GM18867 (cell line): ENCODE data around the gene EFL1.

Experiments
- ATAC-seq: cut with Tn5 transposase; IDR thresholded peaks from one replicate; pipeline ENCODE4 v1.9.1; 2021; ENCODE audit warnings: mild to moderate bottlenecking, moderate library complexity; ENCODE audit not compliant: unreplicated experiment

The EFL1 gene

DNA sequence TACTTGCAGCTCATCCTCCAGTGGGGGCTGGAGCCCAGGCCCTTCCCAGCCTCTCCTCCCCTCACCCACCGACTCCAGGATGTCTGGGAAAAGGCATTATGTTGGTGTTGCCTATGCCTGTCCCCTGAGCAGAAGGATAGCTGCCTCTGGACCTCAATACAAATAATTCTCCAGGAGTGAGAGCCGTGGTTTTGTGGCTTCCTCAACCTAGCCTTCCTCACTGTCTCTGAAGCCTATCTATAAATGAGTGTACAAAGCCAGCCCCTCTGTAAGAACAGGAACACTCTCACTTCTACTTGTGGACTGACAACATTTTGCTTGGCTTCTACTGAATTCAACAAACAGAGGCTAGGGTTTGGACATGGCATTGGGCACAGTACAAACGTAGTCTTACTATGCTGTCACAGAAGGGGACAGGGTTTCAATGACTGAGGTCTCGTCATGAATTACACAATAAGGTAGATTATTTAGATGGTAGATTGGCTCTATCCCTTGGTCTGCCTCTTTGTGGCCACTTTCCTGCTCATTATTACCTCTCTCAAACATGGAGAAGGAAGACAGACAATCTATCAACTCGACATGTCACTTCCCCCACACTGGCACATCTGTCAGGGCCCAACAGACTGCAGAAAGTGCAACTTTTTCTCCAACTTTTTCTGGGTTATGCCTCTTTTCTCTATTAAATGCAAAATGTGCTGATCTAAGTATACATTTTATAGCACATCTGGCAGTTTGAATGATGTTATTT, 134.0 kb downstream of the EFL1 start:
- no peak for ATAC-seq

DNA sequence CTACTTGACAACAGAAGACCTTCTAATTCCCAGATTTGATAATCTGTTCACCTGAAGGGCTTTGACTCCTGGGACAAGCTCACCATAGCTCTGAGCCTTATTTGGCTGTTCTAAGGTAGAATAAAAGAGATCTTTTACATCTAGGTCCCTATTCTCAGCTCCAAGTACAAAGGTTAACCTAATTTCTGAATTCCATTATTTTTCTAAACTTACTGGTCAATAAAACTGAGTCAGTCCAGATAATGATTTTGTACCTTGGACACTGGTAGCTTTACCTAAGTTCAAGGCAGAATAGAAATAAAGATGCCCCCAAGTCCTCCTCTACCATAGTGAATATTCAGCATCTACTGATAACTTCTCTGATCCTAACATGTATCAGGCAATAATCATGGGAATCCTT, 135.0 kb downstream of the EFL1 start:
- no peak for ATAC-seq

DNA sequence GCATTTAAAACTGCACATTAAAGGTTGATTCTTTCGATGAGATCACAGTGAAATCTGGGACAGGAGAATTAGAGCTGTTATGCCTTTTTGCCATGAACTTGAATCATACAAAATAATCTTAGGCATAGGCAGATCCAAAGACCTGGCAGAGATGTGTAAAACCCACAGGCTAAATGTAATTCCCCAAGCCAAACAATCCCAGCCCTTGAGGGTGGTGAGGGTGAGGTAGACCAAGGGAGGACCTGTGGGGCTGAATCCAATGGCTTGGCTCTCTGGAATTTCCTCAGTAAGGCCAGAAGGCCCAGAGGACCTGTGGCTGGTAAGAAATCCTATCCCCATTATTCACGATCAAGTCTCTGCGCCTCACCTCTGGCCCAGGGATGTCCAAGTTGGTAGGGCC, 136.2 kb downstream of the EFL1 start:
- ATAC-seq: no peak

DNA sequence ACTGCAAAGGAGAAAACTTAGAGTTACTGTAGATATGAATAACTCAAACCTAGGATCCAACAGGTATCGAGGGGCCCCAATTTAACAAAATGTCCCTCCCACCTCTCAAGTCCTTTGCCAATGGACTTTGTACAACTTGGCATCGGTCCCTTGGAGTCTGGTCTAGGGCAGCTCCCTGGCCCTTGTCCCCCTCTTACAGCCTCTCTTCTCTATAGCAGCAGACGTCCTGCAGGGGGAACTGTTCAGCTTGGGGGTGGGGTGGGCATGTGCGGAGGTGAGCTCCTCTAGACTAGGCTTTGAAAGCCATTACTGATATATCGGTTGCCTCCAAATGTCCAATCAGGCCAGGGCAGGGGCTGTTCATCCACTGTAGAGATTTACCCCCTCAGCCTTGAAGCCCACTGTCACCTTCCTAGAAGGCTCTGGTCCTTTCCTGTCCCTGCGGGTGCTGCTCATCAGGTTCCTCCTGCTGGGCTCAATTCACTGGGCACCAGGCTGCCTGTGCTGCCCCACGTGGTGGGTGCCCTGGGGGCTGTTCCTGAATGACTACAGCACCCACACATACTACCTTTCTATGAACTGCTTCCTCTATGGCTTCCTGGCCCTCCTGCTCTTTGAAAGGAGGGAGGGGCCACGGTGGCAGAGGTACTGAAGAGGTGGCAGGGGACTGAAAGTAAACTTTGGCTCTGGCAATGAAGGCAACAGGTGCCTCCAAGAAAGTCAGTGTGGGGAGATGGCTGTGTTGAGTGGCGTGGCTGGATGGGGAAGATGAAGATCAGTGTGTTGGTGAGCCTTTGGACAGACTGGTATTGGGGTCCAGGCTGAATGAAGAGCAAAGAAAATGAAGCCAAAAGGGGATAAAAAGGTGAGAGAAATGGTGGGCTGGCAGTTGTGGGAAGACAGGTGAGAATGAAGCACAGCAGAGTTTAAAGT, 137.9 kb downstream of the EFL1 start:
- no peak for ATAC-seq

DNA sequence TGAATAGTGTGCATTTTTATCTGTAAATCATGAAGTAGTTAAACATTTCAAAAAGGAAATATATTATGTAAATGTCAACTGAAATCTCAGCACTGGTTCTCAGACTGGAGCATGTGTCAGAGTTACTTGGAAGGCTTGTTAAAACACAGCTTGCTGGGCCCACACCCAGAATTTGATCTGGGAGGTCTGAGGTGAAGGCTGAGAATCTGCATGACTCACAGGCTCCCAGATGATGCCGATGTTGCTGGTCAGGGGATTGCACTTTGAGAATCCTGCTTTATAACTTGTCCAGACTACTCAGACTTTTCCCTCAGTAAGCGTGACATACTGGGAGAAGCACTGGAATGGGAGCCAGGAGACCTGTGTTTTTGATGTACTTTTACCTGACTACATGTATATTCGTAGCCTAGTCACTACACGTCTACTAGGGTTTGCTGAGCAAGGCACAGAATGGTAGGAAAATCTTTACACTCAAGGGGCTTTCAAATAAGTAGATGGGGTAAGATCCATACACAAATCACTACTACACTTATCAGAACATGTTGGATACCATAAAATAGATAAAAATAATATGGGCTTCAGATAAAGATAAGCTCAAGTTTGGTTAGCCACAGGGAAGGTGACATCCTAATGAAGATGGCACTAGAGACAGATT, 139.7 kb downstream of the EFL1 start:
- ATAC-seq: no peak

DNA sequence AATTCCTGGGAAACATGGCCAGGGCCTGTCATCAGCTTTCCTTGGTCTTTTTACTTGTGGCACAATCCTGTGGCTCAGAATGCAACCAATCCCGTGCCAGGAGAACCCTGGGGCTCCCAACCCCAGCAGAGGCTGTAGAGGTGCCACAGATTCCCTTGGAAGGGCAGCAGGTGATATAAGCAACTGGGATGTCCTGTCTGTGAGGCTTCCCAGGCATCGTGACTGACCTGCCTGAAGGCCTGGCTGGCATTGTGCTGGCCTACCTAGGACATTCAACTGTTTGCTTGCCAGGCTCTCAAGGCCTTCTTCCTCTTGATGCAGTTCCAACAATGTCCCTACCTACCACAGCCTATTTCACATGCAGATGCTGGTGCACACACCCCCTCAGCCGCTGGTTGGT, 144.5 kb downstream of the EFL1 start:
- no peak for ATAC-seq

DNA sequence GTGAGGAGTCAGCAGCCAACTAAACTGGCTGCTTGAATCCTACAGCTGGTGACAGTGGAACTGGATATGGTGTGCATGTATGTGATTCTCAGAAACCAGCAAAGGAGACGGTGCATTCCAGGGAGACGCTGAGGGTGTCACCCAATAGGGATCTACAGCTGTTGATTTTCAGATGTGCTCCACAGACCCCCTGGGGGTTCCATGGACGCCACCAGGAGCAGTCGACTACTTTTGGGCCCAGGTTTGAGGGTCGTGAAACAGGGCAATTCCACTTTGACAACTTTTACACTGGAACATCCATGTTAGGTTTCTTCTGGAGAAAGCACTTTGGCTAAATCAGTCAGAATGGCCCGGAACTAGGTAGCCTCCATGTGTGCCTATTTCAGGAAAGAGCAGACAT, 145.2 kb downstream of the EFL1 start:
- no peak for ATAC-seq

DNA sequence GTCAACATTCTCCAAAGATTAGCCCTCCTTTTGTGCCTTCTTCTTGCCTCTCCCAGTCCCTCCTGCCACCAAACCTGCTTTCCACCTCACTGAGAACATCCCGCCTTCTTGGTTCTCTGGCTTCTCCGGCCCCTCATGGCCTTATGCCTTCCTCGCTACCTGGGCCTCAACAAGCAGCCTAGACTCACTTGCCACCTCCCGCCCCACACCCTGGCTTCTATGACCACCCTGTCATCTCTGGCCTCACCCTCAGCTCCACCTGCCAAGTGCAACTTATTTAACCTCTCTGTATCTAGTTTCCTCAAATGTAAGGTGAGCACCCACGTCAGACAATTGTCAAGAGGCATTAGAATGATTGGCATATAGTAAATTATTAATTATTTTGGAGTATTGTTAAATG, 147.9 kb downstream of the EFL1 start:
- no peak for ATAC-seq

DNA sequence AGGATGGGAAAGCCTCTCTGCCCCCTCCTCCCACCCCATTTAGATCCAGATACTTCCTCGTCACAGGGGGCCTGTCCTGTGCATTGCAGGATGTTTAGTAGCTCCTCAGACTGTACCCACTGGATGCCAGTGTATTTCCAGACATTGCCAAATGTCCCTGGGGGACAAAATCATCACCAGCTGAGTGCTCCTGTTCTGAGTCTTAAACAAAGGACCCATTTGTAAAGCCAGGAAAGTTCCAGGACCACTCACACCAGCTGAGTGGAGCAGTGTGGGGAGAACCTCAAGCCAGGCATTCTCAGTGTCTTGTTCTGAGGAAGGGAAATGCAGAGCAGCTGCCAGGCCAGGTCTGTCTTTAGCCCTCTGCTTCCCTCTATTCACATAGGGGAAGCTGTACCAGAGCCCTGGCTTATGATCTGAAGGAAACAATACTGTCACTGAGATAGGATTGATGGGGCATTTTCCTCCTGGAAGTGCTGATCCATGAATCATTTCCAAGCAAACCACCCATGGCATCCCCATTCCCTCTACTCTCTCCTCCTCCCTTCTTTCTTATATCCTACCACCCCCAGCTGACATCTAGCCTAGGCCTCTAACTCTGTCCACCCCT, 149.3 kb downstream of the EFL1 start:
- no peak for ATAC-seq

DNA sequence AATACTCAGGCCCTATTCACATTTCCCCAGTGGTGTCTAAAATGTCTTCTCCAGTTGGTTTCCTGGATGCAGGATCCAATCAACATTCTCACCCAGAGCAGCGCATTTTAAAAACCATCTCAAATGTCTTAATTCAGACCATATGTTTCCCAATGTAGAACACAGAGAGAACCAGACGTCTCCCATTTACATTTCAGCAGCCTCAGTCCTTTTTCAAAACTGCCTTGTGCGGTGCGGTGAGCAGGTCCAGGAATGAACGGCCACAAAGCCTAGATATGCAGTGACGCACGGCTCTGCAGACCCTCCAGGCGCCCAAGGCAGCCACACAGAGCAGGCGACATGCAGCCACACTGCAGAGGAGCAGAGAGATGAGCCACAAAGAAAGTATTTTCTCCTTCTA, 150.6 kb downstream of the EFL1 start:
- ATAC-seq: no peak

DNA sequence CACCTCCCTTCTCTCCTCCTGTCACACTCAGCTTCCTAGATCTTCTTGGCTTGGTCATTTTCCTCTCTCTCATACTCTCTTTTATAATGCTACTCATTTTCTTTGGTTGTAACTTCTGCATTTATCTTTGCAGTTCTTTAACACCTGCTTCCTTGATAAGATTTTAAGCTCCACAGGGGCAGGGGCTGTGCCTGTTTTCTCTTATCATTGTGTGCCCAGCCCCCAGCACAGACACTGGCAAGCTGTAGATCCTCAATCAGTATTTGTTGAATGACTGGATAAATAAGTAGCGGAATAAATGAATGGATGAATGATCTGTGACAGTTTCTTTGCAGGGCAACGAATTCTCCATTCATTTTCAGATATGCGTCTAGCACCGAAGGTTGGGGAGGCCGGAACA, 152.4 kb downstream of the EFL1 start:
- no peak for ATAC-seq

DNA sequence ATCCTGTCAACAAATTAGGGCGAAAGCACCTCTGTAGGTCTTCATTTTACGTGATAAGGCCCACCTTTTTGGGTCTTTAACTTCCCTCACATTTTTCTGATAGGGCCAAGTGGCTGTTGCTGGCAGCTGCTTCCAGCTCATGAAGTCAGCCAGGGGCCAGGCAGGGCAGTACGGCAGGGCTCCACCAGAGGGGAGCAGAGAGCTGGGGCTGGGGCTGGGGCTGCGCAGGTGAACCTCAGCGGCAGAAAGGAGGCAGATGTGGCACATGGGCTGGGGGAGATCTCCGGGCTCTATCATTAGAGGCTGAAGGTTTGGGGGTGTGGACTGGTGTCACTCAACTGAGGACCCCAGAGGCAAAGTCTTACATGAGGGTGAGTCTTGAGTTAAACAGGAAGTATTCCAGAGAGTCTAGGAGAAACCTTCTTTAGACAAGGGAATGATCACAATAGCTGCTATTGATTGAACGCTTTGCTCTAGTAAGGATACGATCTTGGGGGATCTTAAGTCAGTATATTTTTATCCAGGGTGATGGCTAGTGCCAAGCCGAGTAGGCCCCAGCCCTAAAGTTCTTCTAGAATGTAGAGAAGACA, 153.9 kb downstream of the EFL1 start:
- ATAC-seq: peak; percentile 94

DNA sequence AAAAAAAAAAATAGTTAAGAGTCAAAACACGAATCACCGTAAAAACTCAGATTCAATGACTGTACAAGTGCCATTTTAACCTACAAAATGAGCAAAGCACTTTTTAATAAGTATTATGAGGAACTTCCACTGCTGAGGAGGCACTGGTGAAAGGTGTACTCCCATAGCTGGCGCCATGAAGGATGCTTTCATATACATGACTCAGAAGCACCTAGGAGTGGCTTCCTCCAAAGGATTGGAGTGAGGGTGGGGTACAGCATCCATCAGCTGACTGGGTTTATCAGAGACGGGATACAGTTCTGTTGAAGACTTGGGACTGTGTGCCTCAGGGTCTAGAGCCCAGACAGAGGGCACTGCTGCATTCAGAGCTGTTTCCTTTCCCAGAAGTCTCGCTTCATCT, 155.9 kb downstream of the EFL1 start:
- no peak for ATAC-seq

DNA sequence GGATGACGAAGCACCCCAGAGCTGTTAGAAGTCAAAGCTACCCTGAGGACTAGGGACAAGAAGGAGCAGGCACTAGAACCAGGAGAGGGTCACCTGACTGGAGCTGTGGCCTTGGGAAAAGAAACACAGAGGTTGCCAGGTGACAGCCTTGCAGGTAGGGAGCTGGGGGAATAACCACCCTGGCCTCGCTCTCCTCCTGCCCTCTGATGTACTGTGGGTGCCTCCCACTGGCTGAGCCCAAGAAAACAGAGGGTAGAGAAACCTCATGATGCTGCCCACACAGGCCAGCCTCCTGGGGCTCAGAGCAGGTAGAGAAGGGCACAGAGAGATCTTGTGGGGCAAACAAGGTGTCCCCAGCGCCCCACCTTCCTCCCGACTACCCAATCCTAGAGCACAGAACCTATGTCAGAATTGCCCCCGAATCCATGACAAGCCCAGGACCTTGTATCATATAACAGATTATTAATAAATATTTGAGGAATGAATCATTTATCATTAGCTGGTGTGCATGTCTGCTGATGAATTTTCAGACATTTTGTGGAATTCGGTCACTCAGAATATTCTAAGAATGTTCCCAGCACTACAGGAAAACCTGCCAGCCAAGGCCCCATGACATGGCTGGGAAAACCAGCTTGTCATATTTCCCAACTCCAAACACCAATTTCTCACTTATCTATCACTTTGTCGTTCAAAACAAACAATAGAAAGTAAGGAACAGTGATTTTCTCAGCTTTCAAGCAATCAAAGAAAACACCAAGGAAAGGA, 156.9 kb downstream of the EFL1 start:
- no peak for ATAC-seq

DNA sequence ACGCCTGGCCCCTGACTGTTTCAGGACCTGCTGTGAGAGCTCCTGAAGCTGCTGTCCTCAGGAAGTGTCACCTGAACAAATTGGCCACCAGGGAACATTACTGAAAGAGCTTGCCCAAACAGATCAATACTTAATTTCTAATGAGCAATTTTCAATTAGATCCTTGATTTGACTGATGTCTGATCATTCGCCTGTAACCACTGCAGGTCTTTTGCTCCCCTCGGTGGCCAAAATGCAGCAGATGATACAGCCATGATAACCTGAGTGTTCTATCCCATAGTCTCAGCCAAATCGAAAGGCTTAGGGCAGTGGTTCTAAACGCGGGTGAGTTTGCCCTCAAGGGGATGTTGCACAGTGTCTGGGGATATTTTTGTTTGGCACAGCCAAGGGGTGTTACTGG, 159.1 kb downstream of the EFL1 start:
- no peak for ATAC-seq

DNA sequence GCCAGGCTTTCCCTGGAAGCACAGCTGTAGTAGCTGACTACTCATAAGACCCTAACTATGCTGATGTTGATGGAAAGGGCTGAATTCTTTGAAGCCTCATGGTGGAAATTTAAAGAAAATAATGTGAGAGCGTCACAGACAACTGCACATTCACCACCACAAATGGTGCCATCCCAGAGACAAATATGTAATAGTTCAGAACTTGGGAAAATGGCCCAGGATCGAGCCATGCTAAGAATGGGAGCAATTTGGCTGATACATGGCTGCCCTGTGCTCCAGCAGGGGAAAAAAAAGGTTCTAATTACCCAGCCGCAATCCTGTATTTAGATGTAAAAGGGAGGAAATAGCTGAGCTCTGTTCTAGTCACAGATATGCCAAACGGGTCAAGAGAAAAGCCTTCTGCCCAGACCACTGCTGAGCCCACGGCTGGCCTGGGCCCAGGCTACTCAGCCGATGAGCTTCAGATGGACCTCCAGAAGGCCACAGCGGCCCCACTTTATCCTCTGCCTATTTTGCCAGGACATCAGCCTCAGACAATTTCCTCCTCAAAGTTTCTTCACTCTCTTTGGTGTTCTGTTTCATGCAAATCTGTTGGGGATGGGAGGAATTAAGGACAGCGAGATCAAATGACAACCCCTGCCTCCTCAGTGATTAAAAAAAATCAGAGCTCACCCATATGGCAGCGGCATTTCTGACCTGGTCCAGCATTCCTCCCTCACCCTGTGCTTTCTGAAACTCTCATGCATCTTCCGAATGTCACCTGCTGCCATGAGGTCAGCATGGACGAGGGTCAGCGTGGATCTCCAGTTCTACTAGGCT, 162.2 kb downstream of the EFL1 start:
- ATAC-seq: no peak

DNA sequence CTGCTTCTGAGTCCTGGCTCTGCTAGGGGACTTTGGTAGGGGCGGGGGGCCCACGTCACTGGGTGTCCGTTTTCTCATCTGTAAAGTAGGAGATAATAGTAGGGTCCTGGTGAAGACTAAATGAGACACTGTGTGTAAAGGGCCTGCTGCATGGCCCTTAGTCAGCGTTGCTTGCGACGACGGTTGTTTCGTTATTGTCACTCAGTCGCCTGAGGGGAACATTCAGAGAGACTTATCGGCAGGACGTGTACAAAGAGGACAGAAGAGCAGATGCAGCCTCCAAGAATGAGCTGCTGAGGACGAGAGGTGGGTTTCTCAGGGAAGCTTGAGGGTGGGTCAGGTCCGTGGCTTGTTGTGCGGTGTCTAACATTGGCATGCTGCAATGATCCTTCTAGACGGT, 163.9 kb downstream of the EFL1 start:
- ATAC-seq: no peak

DNA sequence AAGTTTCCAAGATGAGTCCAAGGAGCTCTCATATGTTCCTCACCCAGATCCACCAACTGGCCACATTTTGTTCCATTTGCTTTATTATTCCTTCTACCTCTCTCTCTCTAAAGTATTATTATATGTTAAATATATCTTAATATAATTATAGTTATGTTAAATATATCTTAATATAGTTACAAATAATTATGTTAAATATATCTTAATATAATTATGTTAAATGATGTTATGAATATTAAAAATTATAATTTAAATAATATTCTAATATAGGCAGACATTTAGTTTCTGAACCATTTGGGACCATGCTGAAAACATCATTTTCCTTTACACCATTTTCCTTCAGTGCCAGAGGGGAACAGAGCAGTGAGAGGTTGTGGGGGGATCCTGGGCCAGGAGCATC, 166.7 kb downstream of the EFL1 start:
- no peak for ATAC-seq

DNA sequence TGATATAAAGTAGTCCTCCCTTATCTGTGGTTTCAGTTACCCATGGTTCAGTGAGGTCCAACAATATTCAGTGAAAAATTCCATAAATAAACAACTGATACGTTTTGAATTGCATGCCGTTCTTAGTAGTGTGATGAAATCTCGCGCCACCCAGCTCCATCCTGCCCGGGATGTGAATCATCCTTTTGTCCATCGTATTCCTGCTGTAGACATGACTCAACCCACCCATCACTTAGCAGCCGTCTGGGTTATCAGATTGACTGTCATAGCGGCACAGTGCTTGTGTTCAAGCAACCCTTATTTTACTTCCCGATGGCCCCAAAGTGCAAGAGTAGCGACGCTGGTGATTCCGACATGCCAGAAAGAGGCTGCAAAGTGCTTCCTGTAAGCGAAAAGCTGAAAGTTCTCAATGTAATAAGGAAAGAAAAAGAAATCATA, 168.7 kb downstream of the EFL1 start:
- no peak for ATAC-seq
